ENCODE data around the gene HIBCH.

HIBCH gene

DNA sequence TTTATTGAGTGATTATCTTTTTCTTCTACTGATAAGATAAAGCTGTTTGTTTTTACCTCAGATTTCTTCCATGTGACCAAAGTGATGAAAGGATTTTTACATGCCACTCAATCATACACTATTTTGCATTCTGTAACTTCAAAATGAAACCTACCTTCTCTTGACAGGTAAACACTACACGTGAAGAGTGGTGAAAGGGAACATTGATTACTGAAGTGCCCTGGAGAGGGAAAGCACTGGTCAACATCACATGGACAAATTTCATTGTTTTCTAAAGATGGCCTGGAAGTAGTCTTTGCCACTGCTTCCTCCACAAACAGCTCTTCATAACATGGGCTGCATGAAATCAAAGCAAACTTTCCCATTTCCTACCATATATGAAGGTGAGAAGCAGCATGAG lies 120.1 kb downstream of the HIBCH start:
- Histone ChIP-seq H3K27me3 (ENCODE audit: insufficient read depth, poor library complexity, severe bottlenecking) (no peaks in the 10 kb centered on the region), H3K4me3 (replicated peaks; ENCODE audit: insufficient read depth, low read length) (no peak overlapping the region), H3K27ac (replicated peaks) (no peak overlapping the region)
- DNase-seq (ENCODE audit: low read depth in 1 of 2, low spot score in 1 of 2) = no peak
- TF ChIP-seq, protein P1, sequence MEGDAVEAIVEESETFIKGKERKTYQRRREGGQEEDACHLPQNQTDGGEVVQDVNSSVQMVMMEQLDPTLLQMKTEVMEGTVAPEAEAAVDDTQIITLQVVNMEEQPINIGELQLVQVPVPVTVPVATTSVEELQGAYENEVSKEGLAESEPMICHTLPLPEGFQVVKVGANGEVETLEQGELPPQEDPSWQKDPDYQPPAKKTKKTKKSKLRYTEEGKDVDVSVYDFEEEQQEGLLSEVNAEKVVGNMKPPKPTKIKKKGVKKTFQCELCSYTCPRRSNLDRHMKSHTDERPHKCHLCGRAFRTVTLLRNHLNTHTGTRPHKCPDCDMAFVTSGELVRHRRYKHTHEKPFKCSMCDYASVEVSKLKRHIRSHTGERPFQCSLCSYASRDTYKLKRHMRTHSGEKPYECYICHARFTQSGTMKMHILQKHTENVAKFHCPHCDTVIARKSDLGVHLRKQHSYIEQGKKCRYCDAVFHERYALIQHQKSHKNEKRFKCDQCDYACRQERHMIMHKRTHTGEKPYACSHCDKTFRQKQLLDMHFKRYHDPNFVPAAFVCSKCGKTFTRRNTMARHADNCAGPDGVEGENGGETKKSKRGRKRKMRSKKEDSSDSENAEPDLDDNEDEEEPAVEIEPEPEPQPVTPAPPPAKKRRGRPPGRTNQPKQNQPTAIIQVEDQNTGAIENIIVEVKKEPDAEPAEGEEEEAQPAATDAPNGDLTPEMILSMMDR (IDR thresholded peaks at IDR 0.05; ENCODE audit: insufficient read depth, low read length) = no peak
- TF ChIP-seq, protein P2, sequence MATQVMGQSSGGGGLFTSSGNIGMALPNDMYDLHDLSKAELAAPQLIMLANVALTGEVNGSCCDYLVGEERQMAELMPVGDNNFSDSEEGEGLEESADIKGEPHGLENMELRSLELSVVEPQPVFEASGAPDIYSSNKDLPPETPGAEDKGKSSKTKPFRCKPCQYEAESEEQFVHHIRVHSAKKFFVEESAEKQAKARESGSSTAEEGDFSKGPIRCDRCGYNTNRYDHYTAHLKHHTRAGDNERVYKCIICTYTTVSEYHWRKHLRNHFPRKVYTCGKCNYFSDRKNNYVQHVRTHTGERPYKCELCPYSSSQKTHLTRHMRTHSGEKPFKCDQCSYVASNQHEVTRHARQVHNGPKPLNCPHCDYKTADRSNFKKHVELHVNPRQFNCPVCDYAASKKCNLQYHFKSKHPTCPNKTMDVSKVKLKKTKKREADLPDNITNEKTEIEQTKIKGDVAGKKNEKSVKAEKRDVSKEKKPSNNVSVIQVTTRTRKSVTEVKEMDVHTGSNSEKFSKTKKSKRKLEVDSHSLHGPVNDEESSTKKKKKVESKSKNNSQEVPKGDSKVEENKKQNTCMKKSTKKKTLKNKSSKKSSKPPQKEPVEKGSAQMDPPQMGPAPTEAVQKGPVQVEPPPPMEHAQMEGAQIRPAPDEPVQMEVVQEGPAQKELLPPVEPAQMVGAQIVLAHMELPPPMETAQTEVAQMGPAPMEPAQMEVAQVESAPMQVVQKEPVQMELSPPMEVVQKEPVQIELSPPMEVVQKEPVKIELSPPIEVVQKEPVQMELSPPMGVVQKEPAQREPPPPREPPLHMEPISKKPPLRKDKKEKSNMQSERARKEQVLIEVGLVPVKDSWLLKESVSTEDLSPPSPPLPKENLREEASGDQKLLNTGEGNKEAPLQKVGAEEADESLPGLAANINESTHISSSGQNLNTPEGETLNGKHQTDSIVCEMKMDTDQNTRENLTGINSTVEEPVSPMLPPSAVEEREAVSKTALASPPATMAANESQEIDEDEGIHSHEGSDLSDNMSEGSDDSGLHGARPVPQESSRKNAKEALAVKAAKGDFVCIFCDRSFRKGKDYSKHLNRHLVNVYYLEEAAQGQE (IDR thresholded peaks at IDR 0.05; ENCODE audit: insufficient replicate concordance, low read depth) = no peak
- no peak for TF ChIP-seq GABPA (IDR thresholded peaks at IDR 0.05; ENCODE audit: low read depth)
- no peak for TF ChIP-seq POLR2AphosphoS5 (IDR thresholded peaks at IDR 0.05; ENCODE audit: low read depth)
- no peak for TF ChIP-seq SPI1 (IDR thresholded peaks at IDR 0.05; ENCODE audit: borderline replicate concordance, low read depth)

DNA sequence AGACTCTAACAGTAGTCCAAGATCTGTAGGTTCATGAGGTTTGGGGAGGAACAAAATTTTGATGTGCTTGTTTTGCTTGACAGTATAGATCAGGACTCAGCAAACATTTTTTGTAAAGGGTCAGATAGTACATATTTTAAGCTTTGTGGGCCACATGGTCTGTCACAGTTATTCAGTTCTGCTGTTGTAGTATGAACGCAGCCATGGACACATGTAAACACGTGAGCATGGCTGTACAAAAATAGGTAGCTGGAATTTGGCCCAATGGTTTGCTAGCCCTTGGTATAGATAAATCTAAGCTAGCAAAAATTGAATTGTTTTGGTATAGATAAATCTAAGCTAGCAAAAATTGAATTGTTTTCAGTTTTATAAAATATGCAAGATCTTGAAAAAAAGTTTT lies 120.5 kb downstream of the HIBCH start:
- Histone ChIP-seq H3K27me3 (ENCODE audit: insufficient read depth, poor library complexity, severe bottlenecking) (no peaks in the 10 kb centered on the region), H3K27ac (replicated peaks) (no peak overlapping the region), H3K4me3 (replicated peaks; ENCODE audit: insufficient read depth, low read length) (no peak overlapping the region)
- no peak for DNase-seq (ENCODE audit: low read depth in 1 of 2, low spot score in 1 of 2)
- TF ChIP-seq POLR2AphosphoS5 (IDR thresholded peaks at IDR 0.05; ENCODE audit: low read depth) (no peak), GABPA (IDR thresholded peaks at IDR 0.05; ENCODE audit: low read depth) (no peak), SPI1 (IDR thresholded peaks at IDR 0.05; ENCODE audit: borderline replicate concordance, low read depth) (no peak)
- TF ChIP-seq, protein P2 (IDR thresholded peaks at IDR 0.05; ENCODE audit: insufficient replicate concordance, low read depth) = no peak
- TF ChIP-seq, protein P1 (IDR thresholded peaks at IDR 0.05; ENCODE audit: insufficient read depth, low read length) = no peak

DNA sequence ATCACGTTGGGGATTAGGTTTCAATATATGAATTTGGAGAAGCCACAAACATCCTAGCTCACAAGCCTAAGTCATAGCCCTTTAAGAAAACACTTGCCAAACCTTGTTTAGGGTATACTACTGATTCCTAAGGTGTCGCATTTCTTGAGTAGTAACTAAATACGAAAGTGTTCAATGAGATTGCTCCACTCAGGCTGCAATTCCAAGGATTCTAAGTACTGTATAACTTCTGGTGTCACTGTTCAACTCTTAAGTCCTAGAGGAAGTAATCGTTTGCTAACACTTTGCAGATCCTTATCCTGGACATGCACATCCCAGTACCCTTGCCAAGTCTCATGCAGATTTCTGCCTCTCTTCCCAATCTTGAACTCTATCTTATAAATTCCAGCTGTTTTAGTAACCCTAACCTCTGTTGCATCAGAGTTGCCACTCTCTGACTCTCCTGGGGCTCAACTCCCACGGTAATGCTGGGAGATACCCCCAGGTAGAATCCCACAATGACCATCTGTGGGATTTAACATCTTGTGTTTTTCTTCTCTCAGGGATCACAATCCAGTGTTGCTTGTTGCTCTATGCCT lies 122.4 kb downstream of the HIBCH start:
- Histone ChIP-seq H3K27me3 (ENCODE audit: insufficient read depth, poor library complexity, severe bottlenecking) (no peaks in the 10 kb centered on the region), H3K4me3 (replicated peaks; ENCODE audit: insufficient read depth, low read length) (no peak overlapping the region), H3K27ac (replicated peaks) (no peak overlapping the region)
- TF ChIP-seq, protein P1 (IDR thresholded peaks at IDR 0.05; ENCODE audit: insufficient read depth, low read length) = no peak
- TF ChIP-seq GABPA (IDR thresholded peaks at IDR 0.05; ENCODE audit: low read depth) (no peak), SPI1 (IDR thresholded peaks at IDR 0.05; ENCODE audit: borderline replicate concordance, low read depth) (no peak), POLR2AphosphoS5 (IDR thresholded peaks at IDR 0.05; ENCODE audit: low read depth) (no peak)
- TF ChIP-seq, protein P2 (IDR thresholded peaks at IDR 0.05; ENCODE audit: insufficient replicate concordance, low read depth) = no peak
- no peak for DNase-seq (ENCODE audit: low read depth in 1 of 2, low spot score in 1 of 2)

All from HL-60 (cell line).